GM19324 (cell line): Measurements from ENCODE around the gene SIRT4.
"Not testable (repeated sequence)": the region's sequence is repeated elsewhere in the genome, so short reads cannot be mapped to it uniquely, and the experiment has no call there.

Experiments
- ATAC-seq: cut with Tn5 transposase; IDR thresholded peaks from one replicate; pipeline ENCODE4 v1.9.1; 2021; ENCODE audit warnings: mild to moderate bottlenecking, moderate library complexity; ENCODE audit not compliant: unreplicated experiment, low FRiP score

The SIRT4 gene, protein sequence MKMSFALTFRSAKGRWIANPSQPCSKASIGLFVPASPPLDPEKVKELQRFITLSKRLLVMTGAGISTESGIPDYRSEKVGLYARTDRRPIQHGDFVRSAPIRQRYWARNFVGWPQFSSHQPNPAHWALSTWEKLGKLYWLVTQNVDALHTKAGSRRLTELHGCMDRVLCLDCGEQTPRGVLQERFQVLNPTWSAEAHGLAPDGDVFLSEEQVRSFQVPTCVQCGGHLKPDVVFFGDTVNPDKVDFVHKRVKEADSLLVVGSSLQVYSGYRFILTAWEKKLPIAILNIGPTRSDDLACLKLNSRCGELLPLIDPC

DNA sequence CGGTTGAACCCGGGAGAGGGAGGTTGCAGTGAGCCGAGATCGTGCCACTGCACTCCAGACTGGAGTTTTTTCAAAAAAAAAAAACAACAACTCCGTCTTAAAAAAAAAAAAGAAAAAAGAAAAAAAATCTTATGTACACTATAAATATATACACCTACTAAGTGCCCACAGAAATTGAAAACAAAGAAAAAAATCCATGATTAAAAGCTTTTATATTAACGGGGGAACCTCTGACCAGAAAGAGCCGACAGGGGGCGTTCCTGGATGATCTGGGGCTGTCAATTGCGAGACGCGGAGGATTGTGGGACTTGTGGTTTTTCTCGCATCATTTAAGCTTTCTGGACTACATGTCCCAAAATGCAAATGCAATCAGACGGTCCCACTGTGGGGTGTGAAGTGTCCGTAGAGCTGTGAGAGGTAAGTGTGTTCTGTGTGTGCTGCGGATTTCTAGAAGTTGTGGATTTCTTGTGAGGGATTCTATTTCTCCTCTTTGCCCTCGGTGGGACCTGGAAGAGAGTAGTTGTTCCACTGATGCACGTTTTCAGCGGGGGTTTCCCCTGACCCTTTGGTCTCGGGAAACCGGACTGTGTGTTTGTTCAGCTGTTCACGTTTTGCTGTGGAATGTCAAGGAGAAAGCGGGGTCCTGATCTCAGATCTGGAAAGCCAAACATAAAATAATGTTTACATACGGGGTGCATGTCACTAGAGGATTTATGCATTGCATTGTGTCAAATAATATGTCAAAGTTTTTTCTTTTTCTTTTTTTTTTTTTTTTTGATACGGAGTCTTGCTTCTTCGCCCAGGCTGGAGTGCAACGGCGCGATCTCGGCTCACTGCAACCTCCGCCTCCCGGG lies at the start of gene SIRT4:
SIRT4 (plus strand) TSS at position 360 of the 854 bp plus-strand sequence. CDS start 1,241 bp downstream, outside the sequence.
- peak; percentile 97 for ATAC-seq

- ATAC-seq: not testable (repeated sequence)
Observed at GRCh38 chr12:120253313-120253712, 48.8 kb upstream of the SIRT4 start.

GRCh38 chr12:120254809-120255208 lies 47.3 kb upstream of the SIRT4 start:
- ATAC-seq: no peak

DNA sequence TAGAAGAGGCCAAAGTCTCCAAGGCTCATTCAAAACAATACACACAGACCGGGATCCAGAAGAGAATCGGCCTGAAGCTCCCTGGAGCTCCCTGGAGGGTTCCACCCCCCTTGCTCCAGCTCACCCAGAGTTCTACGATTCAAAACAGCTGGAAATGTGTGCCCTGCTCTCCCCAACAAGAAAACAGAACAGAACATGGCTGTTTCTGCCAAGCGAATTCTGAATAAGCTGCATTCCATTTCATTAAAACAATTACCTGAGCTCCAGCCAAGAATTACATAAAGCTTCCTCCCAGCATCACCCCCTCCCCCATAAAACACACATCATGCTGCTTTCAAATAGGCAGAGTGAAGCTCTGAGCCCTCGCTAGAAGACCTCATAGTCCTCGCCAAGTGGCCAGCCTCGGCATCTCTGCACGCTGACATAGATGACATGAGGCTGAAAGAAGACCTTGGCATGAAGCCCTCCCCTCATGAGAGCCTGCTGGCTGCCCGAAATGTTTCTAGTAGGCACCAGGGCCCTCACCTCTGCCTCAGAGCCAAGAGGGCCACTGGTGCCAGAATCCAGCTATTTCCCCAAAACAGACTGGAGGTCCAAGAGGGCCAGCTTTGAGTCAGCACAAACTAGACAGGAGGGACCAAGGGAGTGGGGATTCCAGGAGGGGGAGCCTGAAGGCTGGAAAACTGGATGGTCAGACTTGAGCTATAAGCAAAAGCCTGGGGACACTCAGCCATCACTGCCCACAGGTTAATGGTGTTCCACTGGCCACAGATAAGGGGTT lies 44.9 kb upstream of the SIRT4 start:
- ATAC-seq: no peak

- no peak for ATAC-seq
Observed at GRCh38 chr12:120258323-120258896, 43.7 kb upstream of the SIRT4 start.

DNA sequence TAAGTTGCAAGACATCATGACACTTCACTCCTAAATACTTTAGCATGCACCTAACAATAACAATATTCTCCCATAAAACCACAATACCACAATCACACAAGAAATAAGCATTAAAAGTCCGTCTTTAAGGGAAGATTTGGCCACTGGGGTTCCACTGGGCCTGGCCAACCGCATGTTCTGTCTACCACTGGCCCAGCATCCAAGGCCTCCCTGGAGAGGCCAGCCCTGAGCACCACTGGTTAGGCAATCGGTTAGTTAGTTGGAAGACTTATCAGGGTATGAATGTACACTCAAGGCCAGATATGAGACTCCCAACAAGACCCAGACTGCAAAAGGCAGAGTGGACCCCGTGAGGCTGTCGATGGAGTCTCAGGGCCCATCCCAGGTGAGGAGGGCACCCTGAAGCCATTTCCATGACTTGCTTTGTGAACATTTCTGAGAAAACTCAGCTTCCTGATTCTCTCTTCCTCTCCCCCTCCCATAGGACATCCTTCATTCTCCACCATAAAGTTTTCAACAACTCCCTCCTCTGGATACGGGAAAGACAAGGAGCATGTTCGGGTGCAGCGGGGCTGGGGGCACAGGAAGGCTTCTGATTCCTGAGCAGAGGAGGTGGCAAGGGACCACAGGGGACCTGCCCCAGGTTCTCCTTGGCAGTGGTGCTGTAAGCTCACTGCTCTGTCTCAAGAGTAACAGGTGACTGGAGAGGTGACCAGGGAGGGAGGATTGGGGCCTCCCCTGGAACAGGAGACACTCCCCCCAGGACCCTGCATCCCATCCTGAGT lies 42.5 kb upstream of the SIRT4 start:
- ATAC-seq: no peak

DNA sequence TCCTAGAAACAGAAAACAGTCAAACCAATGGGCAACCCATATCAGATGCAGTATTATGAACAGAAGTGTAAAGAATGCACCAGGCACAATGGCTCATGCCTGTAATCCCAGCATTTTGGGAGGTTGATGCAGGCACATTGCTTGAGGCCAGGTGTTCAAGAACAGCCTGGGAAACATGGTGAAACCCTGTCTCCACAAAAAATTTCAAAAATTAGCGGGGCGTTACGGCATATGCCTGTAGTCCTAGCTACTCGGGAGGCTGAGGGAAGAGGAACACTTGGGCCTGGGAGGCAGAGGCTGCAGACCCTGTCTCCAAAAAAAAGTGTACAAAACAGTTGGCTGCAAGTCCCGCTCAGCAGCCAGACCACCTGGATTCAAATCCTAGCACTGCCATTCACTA lies 41.5 kb upstream of the SIRT4 start:
- no peak for ATAC-seq

DNA sequence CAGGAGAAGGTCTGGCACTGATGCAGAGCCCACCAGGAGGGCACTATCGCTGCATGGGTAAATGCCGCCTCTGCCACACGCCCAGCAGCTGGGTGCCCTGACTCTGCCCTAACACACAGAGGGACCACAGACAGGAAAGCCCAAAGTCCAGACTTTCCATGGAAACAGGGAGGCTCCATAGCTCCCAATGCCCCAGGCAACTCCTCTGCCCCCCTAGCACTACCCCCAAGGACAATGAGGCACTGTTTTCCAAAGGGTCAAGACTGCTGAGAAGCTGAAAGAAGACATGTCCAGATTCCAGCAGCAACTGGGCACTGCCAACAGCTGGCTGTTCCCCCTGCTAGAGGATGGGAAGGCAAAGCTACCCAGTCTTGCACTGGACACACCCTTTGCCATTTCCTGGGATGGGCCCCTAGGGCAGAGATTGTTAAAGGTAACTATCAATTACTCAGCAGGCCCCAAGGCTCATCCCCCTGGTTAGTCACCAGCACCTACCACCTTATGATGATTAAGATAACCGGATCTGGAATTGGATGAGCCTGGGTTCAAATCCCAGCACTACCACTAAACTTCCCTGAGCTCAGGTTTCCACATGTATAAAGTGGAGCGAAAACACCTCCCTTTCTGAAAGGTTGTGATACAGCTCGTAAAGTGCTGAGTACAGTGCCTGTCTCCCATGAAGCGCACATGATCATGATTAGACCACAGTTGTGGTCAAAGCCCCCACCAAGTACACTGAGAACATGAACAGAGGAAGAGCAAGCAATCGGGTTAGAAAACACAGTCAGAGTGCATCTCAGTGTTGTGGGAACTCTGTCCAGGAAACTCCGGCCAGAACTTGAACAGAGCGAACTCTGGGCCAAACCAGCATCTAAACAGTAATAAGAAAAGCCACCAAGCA lies 39.9 kb upstream of the SIRT4 start:
- ATAC-seq: no peak

- no peak for ATAC-seq
Observed at GRCh38 chr12:120262852-120263747, 39.0 kb upstream of the SIRT4 start.

GRCh38 chr12:120263748-120264085 lies 38.4 kb upstream of the SIRT4 start:
- ATAC-seq: no peak

GRCh38 chr12:120264086-120264903 lies 37.8 kb upstream of the SIRT4 start:
- no peak for ATAC-seq

GRCh38 chr12:120264904-120265472 lies 37.1 kb upstream of the SIRT4 start:
- ATAC-seq: peak; percentile 26

- ATAC-seq: peak; percentile 77
Observed at GRCh38 chr12:120265473-120266179, 36.5 kb upstream of the SIRT4 start, which contains the start of gene PXN. Gene PXN, minus strand, starts transcription at chr12:120265730. Its CDS starts 101 bp downstream, at chr12:120265629.

DNA sequence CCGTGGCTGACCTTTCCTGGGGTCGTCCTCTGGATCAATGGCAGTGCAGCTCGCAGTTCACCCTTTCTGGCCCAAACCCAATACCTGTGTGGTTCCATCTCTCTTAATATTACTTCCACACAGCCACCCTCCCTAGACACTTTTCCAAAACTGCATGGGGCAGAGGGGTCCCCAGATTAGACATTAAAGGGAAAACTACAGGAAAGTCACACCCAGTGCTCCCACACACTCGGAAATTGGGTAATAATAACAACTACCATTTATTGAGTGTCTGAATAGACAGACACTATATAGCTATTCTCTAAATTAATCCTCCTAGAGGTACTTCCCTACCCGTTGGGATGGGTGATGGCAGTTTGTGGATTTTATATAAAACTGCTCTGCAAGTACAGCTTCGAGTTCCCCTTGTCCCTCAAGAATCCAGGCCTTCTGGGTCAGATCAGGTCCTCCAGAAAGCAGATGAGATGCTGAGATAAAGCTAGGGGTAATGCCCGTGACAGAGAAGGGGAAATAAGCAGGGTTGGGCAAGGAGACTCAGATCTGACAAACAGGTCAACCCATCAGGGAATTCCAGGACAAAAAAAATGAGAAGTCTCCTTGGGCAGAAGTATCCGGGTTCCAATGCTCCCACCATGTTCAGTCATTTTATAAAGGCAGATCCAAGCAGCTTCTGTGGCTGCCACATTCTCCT lies 35.8 kb upstream of the SIRT4 start:
- no peak for ATAC-seq

- ATAC-seq: no peak
Observed at GRCh38 chr12:120267736-120268135, 34.4 kb upstream of the SIRT4 start.
